ENCODE measurements around the gene CACNG7. TPM values are rescaled to one million over a fixed set of nuclear protein-coding genes. Genes with fewer than 3 reads are reported as not detected.

Gene CACNG7
- total RNA-seq, 3 donors from 2014 or later: not detected

GRCh38 chr19:53882391-53883050 is 26.6 kb upstream of the CACNG7 start:
- Histone ChIP-seq H3K36me3 (no peaks in the 10 kb centered on the region), H3K9me3 (no peaks in the 10 kb centered on the region), H3K4me1 (peaks cover 0 to 9% of the 10 kb centered on the region in 2 donors), H3K27me3 (peaks cover 0 to 42% of the 10 kb centered on the region in 2 donors), H3K4me3 (peak overlapping the region in 2 of 3 donors; percentile 39 to 59), H3K27ac (no peak overlapping the region)
- intact Hi-C loops (cut with DNase I; ENCODE audit: low total_unique reads): loop anchor here (5.0 to 10.0 kb wide), 2 partner anchors 485 to 592 kb away; partner anchors contain the start of genes CDC42EP5 and ZNF765
- DNase-seq (ENCODE audit: low spot score in 2 of 2): no peak
- TF ChIP-seq CTCF (IDR thresholded peaks at IDR 0.05) (no peak), POLR2AphosphoS5 (IDR thresholded peaks at IDR 0.05) (no peak), POLR2A (IDR thresholded peaks at IDR 0.05) (no peak)

GRCh38 chr19:53883231-53883661 is 25.8 kb upstream of the CACNG7 start:
- intact Hi-C loops (cut with DNase I; ENCODE audit: low total_unique reads): loop anchor here (5.0 to 10.0 kb wide), 2 partner anchors 486 to 592 kb away; partner anchors contain the start of genes CDC42EP5 and ZNF765
- peaks cover 0 to 42% of the 10 kb centered on the region in 2 donors for H3K27me3 ChIP-seq
- TF ChIP-seq POLR2A (IDR thresholded peaks at IDR 0.05) (no peak), POLR2AphosphoS5 (IDR thresholded peaks at IDR 0.05) (no peak), CTCF (IDR thresholded peaks at IDR 0.05) (no peak)

GRCh38 chr19:53883741-53884140 is 25.3 kb upstream of the CACNG7 start:
- no peak for DNase-seq (ENCODE audit: low spot score in 2 of 2)
- Histone ChIP-seq H3K36me3 (no peaks in the 10 kb centered on the region), H3K9me3 (no peaks in the 10 kb centered on the region), H3K27me3 (peaks cover 0 to 42% of the 10 kb centered on the region in 2 donors), H3K4me1 (peaks cover 0 to 9% of the 10 kb centered on the region in 2 donors), H3K4me3 (no peak overlapping the region), H3K27ac (no peak overlapping the region)
- TF ChIP-seq POLR2AphosphoS5 (IDR thresholded peaks at IDR 0.05) (no peak), POLR2A (IDR thresholded peaks at IDR 0.05) (no peak), CTCF (IDR thresholded peaks at IDR 0.05) (no peak)
- intact Hi-C loops (cut with DNase I; ENCODE audit: low total_unique reads): loop anchor here (5.0 to 10.0 kb wide), 2 partner anchors 486 to 591 kb away; partner anchors contain the start of genes CDC42EP5 and ZNF765

More at GRCh38 chr19:53883231-53883661, 25.8 kb upstream of the CACNG7 start:
- Histone ChIP-seq H3K36me3 (no peaks in the 10 kb centered on the region), H3K27ac (no peak overlapping the region), H3K9me3 (no peaks in the 10 kb centered on the region), H3K4me1 (peaks cover 0 to 9% of the 10 kb centered on the region in 2 donors), H3K4me3 (no peak overlapping the region)
- no peak for DNase-seq (ENCODE audit: low spot score in 2 of 2)

GRCh38 chr19:53884256-53884655 is 24.8 kb upstream of the CACNG7 start:
- H3K4me1 ChIP-seq: peaks cover 0 to 9% of the 10 kb centered on the region in 2 donors
- H3K27me3 ChIP-seq: peaks cover 0 to 42% of the 10 kb centered on the region in 2 donors
- H3K4me3 ChIP-seq: no peak overlapping the region
- intact Hi-C loops (cut with DNase I; ENCODE audit: low total_unique reads): loop anchor here (5.0 to 10.0 kb wide), 2 partner anchors 487 to 591 kb away; partner anchors contain the start of genes CDC42EP5 and ZNF765
- DNase-seq (ENCODE audit: low spot score in 2 of 2): no peak
- no peaks in the 10 kb centered on the region for H3K9me3 ChIP-seq
- no peaks in the 10 kb centered on the region for H3K36me3 ChIP-seq
- no peak for TF ChIP-seq POLR2AphosphoS5 (IDR thresholded peaks at IDR 0.05)
- H3K27ac ChIP-seq: no peak overlapping the region

- H3K36me3 ChIP-seq: no peaks in the 10 kb centered on the region
- no peak overlapping the region for H3K27ac ChIP-seq
- TF ChIP-seq CTCF (IDR thresholded peaks at IDR 0.05) (no peak), POLR2A (IDR thresholded peaks at IDR 0.05) (no peak), POLR2AphosphoS5 (IDR thresholded peaks at IDR 0.05) (no peak)
- H3K4me1 ChIP-seq: peaks cover 0 to 9% of the 10 kb centered on the region in 2 donors
- H3K9me3 ChIP-seq: no peaks in the 10 kb centered on the region
- intact Hi-C loops (cut with DNase I; ENCODE audit: low total_unique reads): loop anchor here (10.0 kb wide), 1 partner anchor 590 kb away; the partner anchor contains the start of gene CDC42EP5
- DNase-seq (ENCODE audit: low spot score in 2 of 2): no peak
- H3K27me3 ChIP-seq: peaks cover 0 to 48% of the 10 kb centered on the region in 2 donors
- H3K4me3 ChIP-seq: no peak overlapping the region
Observed at GRCh38 chr19:53885036-53885435, 24.0 kb upstream of the CACNG7 start.
